ENCODE measurements around the gene SLC37A1.

GRCh38 chr21:42609811-42610210 is 96.2 kb downstream of the SLC37A1 start:
- TF ChIP-seq, protein P1, sequence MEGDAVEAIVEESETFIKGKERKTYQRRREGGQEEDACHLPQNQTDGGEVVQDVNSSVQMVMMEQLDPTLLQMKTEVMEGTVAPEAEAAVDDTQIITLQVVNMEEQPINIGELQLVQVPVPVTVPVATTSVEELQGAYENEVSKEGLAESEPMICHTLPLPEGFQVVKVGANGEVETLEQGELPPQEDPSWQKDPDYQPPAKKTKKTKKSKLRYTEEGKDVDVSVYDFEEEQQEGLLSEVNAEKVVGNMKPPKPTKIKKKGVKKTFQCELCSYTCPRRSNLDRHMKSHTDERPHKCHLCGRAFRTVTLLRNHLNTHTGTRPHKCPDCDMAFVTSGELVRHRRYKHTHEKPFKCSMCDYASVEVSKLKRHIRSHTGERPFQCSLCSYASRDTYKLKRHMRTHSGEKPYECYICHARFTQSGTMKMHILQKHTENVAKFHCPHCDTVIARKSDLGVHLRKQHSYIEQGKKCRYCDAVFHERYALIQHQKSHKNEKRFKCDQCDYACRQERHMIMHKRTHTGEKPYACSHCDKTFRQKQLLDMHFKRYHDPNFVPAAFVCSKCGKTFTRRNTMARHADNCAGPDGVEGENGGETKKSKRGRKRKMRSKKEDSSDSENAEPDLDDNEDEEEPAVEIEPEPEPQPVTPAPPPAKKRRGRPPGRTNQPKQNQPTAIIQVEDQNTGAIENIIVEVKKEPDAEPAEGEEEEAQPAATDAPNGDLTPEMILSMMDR (IDR thresholded peaks at IDR 0.05) = no peak
- no peak for TF ChIP-seq ZFX (IDR thresholded peaks at IDR 0.05; ENCODE audit: borderline replicate concordance)

Measured in 22Rv1 (cell line).